Femur (tissue), 1 donor: ENCODE results near the gene MAP2.
A peak's percentile ranks its signal among the peaks of the same experiment; 100 is the strongest.

Experiments
- DNase-seq: peaks from one replicate; pipeline ENCODE4 v3.0.0-alpha.2; 2017

Gene MAP2

DNA sequence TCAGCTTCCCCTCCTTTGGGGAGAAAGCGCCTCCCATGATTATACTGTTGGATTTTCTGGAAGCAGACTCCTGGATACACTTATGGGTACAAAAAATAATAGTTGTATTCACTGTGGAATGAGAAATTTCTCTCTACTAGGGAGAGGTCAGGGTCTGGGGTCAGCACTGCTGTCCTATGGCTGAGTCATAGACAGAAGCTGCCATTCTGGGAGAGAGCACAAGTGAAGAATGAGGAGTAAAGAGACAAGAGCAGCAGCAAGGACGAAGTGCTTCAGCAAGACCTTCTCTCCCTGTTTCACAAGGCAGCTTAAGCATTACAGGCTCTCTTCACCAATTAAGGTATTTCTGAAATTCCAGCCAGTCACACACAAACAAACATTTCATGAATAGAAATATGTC is 337.7 kb downstream of the MAP2 start:
- DNase-seq, result no peak

DNA sequence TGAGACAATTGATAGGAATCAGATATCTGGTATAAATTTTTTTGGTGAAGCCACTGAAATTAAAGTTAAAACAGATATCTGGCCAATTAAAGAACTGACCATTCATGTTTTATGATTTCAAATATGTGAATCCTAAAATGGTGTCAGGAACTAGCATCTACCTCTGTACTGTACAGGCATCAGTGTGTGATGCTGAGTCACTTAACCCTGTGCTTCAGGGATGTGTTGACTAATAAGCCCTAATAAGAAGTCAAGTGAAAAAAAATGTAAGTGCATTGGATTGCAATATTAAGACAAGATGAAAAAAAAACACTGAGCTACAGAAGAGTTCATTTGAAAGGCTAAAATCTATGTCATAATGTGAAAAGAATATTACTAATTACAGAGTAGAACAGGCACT is 338.7 kb downstream of the MAP2 start:
- DNase-seq, result no peak

DNA sequence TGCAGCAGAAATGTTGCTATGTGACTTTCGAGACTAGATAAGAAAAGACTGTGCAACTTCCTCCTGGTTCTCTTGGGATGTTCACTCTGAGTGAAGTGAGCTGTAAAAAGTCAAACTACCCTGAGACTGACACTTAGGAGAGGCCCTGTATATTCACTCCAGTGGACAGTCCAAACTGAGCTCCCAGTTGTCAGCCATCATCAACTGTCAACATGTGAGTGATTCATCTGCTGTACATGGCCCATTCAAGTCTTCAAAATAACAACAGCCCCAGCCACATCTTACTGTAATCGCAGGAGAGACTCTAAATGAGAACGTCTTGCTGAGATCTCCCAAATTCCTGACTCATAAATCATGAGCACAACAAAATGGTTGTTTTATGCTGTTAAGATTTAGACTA is 339.3 kb downstream of the MAP2 start:
- DNase-seq, result no peak

DNA sequence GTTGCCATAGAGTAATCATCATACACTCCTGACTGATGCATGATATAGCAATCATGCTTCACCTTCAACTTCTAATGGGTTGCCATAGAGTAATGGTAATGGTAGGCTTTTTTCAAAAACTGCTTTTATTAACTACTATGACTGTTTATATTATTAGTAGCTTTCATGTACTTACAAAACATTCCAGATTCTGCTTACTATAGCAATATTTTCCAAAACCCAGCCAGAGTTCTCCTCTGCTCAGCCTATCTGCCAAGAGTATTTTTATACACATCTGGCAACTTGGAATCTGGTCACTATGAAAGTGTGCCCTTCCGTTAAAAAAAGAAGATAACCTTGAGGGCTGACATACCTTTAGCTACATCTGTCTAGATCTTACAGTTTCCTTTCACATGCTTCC is 342.8 kb downstream of the MAP2 start:
- no peak for DNase-seq

DNA sequence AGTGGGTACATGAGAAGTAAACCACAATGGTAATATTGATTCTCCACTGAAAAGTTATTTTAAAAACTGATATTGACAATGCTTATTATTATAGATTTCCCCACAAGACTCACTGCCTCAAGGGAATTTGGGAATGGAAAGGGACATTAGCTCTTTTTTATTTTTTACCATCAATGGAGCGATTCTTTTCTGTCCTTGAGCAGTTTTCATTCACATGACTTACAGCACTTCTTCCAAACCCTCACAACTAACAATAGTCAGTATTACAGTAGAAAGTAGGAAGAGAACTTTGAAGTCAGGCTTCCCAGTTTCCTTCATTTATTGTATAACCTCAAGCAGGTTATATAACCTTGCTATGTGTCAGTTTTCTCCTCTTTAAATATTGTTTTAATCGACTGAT is 343.5 kb downstream of the MAP2 start:
- DNase-seq, result no peak

DNA sequence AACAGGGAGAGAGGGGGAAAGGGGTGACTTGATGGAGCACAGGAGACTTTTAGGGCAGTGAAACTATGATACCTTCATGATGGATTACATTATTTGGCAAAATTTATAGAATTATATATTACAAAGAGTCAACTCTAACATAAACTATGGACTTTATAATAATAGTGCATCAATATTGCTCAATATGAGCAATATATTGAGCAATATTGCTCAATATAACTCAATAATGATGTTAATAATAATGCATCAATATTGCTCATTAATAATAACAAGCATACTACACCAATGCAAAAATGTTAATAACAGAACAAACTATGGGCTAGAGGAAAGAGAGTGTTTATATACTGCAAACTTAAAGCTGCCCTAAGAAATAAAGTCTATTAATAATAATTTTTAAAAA is 344.7 kb downstream of the MAP2 start:
- DNase-seq, result no peak

DNA sequence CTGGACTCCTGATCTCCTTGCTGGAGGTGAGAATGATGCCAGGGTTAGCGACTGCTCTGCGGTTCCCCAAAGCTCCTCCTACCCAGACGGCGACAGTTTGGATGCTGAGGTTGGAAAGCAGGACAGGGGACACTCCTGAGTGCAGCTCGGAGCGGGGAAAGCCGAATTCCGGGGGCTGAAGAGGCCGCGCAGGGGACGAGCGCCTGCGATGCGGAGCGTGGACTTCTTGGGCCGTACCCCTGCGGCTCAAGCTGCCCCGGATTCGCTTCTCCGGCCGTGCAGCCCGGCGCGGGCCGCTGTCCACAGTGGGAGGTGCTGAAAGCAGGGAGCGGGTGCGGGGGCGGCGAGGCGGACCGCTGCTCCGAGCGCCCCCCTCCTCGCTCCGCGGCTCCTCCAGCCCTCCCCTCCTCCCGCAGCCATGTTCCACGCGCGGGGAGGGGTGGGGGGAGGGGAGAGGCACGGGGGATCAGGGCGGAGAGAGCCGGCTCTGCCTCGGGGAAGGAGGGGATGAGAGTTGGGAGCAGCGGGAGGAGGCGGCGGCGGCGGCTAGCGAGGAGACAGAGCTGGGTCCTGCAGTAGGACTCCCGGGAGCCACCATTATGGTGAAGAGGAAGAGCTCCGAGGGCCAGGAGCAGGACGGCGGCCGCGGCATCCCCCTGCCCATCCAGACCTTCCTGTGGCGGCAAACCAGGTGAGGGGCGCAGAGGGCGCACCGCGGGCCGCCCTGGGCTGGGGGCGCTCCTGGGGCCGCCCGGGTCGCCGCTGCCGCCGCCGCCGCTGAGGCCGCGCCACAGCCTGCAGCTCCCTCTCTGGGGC is 347.8 kb downstream of the MAP2 start, which contains the start of gene UNC80:
Gene UNC80, plus strand, starts transcription at position 359 of the 816 bp plus-strand sequence. Its CDS starts 241 bp downstream, at position 600.
- DNase-seq, result peak; percentile 89

DNA sequence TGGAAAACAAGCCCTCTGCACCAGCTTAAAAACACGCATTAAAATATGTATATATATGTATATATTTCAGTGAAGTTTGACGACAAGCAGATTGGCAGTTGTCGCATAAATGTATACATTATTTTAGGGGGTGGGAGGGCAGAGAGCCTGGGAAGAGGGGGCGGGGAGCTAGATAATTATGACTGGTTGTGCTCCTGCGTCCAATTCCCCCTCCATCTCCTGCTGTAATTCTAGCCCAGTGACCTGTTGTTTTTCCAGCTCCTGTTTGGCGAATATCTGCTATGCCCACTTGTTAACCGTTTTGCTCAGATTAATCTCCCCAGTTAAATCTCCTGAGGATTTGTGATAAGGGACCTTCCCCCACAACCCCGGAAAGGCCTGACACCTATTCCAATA is 348.4 kb downstream of the MAP2 start:
- DNase-seq, result no peak

DNA sequence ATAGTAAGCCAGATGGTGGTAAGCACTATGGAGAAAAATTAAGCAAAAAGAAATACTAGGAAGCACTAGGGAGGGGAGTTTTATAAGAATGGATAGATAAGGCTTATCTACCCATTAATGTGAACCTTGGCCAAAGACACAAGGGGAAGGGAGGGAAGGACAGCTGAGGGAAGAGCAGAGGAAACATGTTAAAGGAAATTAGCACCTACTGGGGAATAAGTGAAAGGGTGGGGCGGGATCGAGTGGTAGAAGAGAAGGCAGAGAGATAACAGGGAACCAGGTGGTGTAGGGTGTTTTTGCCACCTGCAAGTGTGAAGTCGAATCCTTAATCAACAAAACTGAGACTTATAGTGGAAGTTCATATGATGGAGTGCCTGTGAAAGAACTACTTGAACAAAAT is 349.5 kb downstream of the MAP2 start:
- no peak for DNase-seq
